NB4 (cell line): ENCODE data around the gene RNF141.

Experiments
- POLR2A ChIP-seq: IDR thresholded peaks from 2 replicates; pipeline ENCODE4 v1.6.1; 2011; ENCODE audit warnings: mild to moderate bottlenecking; ENCODE audit not compliant: insufficient read length; ENCODE audit errors: extremely low read depth
- TF ChIP-seq, protein P1 (sequence below): IDR thresholded peaks from one replicate; pipeline ENCODE4 v1.5.1; 2012; ENCODE audit warnings: low read depth, low read length

DNA sequence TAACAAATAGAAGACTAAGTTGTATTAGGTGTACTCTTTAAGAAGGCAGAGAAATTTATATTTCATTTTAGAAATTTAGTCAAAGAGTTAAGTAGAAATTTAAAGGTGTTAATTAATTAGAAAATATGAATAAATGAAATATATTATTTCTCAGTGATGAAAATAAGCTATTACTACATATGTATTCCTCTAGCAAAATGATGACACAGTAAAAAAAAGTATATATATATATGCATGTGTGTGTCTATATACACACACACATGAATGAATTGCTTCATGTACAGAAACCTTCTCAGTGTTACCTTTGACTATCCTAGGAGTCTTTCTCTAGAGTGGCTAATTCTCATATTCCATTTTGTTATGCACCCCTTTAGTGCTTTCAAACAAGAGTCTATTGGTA lies 7.7 kb downstream of the RNF141 start:
- TF ChIP-seq, protein P1, sequence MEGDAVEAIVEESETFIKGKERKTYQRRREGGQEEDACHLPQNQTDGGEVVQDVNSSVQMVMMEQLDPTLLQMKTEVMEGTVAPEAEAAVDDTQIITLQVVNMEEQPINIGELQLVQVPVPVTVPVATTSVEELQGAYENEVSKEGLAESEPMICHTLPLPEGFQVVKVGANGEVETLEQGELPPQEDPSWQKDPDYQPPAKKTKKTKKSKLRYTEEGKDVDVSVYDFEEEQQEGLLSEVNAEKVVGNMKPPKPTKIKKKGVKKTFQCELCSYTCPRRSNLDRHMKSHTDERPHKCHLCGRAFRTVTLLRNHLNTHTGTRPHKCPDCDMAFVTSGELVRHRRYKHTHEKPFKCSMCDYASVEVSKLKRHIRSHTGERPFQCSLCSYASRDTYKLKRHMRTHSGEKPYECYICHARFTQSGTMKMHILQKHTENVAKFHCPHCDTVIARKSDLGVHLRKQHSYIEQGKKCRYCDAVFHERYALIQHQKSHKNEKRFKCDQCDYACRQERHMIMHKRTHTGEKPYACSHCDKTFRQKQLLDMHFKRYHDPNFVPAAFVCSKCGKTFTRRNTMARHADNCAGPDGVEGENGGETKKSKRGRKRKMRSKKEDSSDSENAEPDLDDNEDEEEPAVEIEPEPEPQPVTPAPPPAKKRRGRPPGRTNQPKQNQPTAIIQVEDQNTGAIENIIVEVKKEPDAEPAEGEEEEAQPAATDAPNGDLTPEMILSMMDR, result no peak
- TF ChIP-seq POLR2A, result no peak
